Liver (tissue), 9 donors: ENCODE measurements around the gene CCDC50. TPM values are rescaled to one million over a fixed set of nuclear protein-coding genes. Genes with fewer than 3 reads are reported as not detected.

ENCODE experiments used
- DNase-seq: peaks from one replicate; pipeline ENCODE4 v3.0.0-alpha.2; 2017; ENCODE audit warnings: low spot score
- H3K27ac ChIP-seq, 2 donors: one replicate each; pipeline ENCODE4 v1.7.0; 2013; ENCODE audit warnings: inconsistent platforms in 2 of 2, low read length in 2 of 2, control low read depth in 1 of 2, low read depth in 1 of 2, mild to moderate bottlenecking in 1 of 2
- H3K27me3 ChIP-seq, 4 donors: one replicate each; pipeline versions ENCODE4 v1.6.1 to v1.7.0; 2013; ENCODE audit warnings: low read length in 3 of 4, inconsistent platforms in 1 of 4, mild to moderate bottlenecking in 1 of 4, moderate library complexity in 1 of 4; ENCODE audit not compliant: control insufficient read depth in 4 of 4, insufficient read depth in 4 of 4
- H3K36me3 ChIP-seq, 4 donors: one replicate each; pipeline versions ENCODE4 v1.6.1 to v1.7.0; 2013; ENCODE audit warnings: low read length in 3 of 4, mild to moderate bottlenecking in 3 of 4, low read depth in 1 of 4, moderate library complexity in 1 of 4; ENCODE audit not compliant: control insufficient read depth in 4 of 4, insufficient read depth in 3 of 4
- H3K4me1 ChIP-seq, 4 donors: one replicate each; pipeline versions ENCODE4 v1.6.1 to v1.7.0; 2013; ENCODE audit warnings: low read length in 3 of 4, mild to moderate bottlenecking in 3 of 4, moderate library complexity in 1 of 4; ENCODE audit not compliant: control insufficient read depth in 4 of 4, insufficient read depth in 4 of 4
- H3K4me3 ChIP-seq, 3 donors: one replicate each; pipeline versions ENCODE4 v1.6.1 to v1.7.0; 2013; ENCODE audit warnings: low read length in 3 of 3, control low read depth in 1 of 3, low read depth in 1 of 3, mild to moderate bottlenecking in 1 of 3
- H3K9ac ChIP-seq, 2 donors: one replicate each; pipeline ENCODE4 v1.7.0; 2013; ENCODE audit warnings: low read length in 2 of 2, mild to moderate bottlenecking in 2 of 2, moderate library complexity in 2 of 2, control low read depth in 1 of 2, low read depth in 1 of 2
- H3K9me3 ChIP-seq, 4 donors: one replicate each; pipeline versions ENCODE4 v1.6.1 to v1.7.0; 2013; ENCODE audit warnings: low read length in 3 of 4; ENCODE audit not compliant: control insufficient read depth in 4 of 4
- ATF3 ChIP-seq: IDR thresholded peaks from 2 replicates; pipeline ENCODE4 v1.6.1; 2016; ENCODE audit warnings: antibody characterized with exemption
- CTCF ChIP-seq: fragments of 150-350 bp; IDR thresholded peaks from 2 replicates; pipeline ENCODE4 v1.5.1; 2017; ENCODE audit warnings: improper control_type of control experiment, low read depth, low read length; ENCODE audit not compliant: missing input control
- EGR1 ChIP-seq, 2 donors: IDR thresholded peaks; 2 replicates each; pipeline ENCODE4 v1.6.1; 2016 to 2018; ENCODE audit warnings: antibody characterized with exemption in 2 of 2, low read depth in 2 of 2
- FOXA1 ChIP-seq: IDR thresholded peaks from 2 replicates; pipeline ENCODE4 v1.6.1; 2016; ENCODE audit warnings: antibody characterized with exemption
- FOXA2 ChIP-seq: IDR thresholded peaks from 2 replicates; pipeline ENCODE4 v1.6.1; 2016; ENCODE audit warnings: antibody characterized with exemption
- GABPA ChIP-seq, 2 donors: IDR thresholded peaks in 1 of 2; conservative IDR thresholded peaks in 1 of 2; 2 replicates each; pipeline ENCODE4 v1.6.1; 2016; ENCODE audit warnings: antibody characterized with exemption in 2 of 2, mild to moderate bottlenecking in 1 of 2, moderate library complexity in 1 of 2
- HNF4A ChIP-seq, 2 donors: conservative IDR thresholded peaks; 2 replicates each; pipeline ENCODE4 v1.6.1; 2016; ENCODE audit warnings: antibody characterized with exemption in 2 of 2, mild to moderate bottlenecking in 2 of 2
- HNF4G ChIP-seq: IDR thresholded peaks from 2 replicates; pipeline ENCODE4 v1.6.1; 2016; ENCODE audit warnings: antibody characterized with exemption
- JUND ChIP-seq, 2 donors: IDR thresholded peaks; 2 replicates each; pipeline ENCODE4 v1.6.1; 2016; ENCODE audit warnings: antibody characterized with exemption in 2 of 2
- MAX ChIP-seq: IDR thresholded peaks from 2 replicates; pipeline ENCODE4 v1.6.1; 2016; ENCODE audit warnings: antibody characterized with exemption
- NR2F2 ChIP-seq: IDR thresholded peaks from 2 replicates; pipeline ENCODE4 v1.6.1; 2016; ENCODE audit warnings: antibody characterized with exemption
- REST ChIP-seq: IDR thresholded peaks from 2 replicates; pipeline ENCODE4 v1.6.1; 2016; ENCODE audit warnings: antibody characterized with exemption, mild to moderate bottlenecking
- RXRA ChIP-seq, 2 donors: IDR thresholded peaks; 2 replicates each; pipeline ENCODE4 v1.6.1; 2017 to 2018; ENCODE audit warnings: antibody characterized with exemption in 2 of 2, mild to moderate bottlenecking in 1 of 2
- SP1 ChIP-seq: IDR thresholded peaks from 2 replicates; pipeline ENCODE4 v1.6.1; 2018; ENCODE audit warnings: antibody characterized with exemption, mild to moderate bottlenecking
- YY1 ChIP-seq: IDR thresholded peaks from 2 replicates; pipeline ENCODE4 v1.6.1; 2016; ENCODE audit warnings: antibody characterized with exemption, mild to moderate bottlenecking
- ZBTB33 ChIP-seq: IDR thresholded peaks from 2 replicates; pipeline ENCODE4 v1.6.1; 2016; ENCODE audit warnings: antibody characterized with exemption
- WGBS: extraction: QIAGEN DNeasy Blood & Tissue Kit; methylation state at CpG from one replicate; pipeline ENCODE4 v1.1.7; 2013; 5-methylcytosine and 5-hydroxymethylcytosine counted together
- polyA plus RNA-seq, 2 donors: library from polyadenylated mRNA; stranded (reverse) in 1 of 2; unstranded in 1 of 2; fragments of 200-250 nt in 1 of 2; fragments of >200 nt in 1 of 2; fragmentation: Nextera tagmentation in 1 of 2; extraction: Ambion mirVana in 1 of 2; gene quantifications; one replicate each; pipeline versions ENCODE4 v1.2.1 to v1.2.3, GENCODE V29; 2013 to 2015
- total RNA-seq, 2 donors: library from RNA; depleted of rRNA; stranded (reverse); fragments of >200 nt; gene quantifications; one replicate each; pipeline ENCODE4 v1.2.3, GENCODE V29; 2014
- donor health status: healthy.
- donor health status: healthy.
- donor health status: healthy.
- donor health status: healthy.
- donor health status: healthy.

The CCDC50 gene
- total and polyA plus RNA-seq, 4 donors: 15.4 to 69.0 (median 33.6) TPM

- no peak for DNase-seq
- Histone ChIP-seq H3K4me3 (peak overlapping the region; percentile 88 to 93 (median 92)), H3K27me3 (no peaks in the 10 kb centered on the region), H3K36me3 (no peaks in the 10 kb centered on the region), H3K27ac (peak overlapping the region; percentile 97 to 99), H3K9ac (peak overlapping the region in 1 of 2 donors; percentile 70), H3K4me1 (peaks cover 4 to 28% (median 19%) of the 10 kb centered on the region in 4 donors), H3K9me3 (no peaks in the 10 kb centered on the region)
- TF ChIP-seq FOXA1 (no peak), ATF3 (no peak), MAX (no peak), JUND (IDR thresholded peaks at IDR 0.05) (peak in 1 of 2 donors; percentile 10), FOXA2 (no peak), ZBTB33 (no peak), YY1 (peak; percentile 3), REST (no peak), HNF4G (no peak)
- 28% methylated on average over 3 of the region's 3 CpGs for WGBS
Observed at GRCh38 chr3:191331388-191331787, 2.2 kb downstream of the CCDC50 start.

GRCh38 chr3:191333298-191333880 lies 4.2 kb downstream of the CCDC50 start:
- H3K4me3 ChIP-seq: no peak overlapping the region
- WGBS: 93% methylated on average over 3 of the region's 3 CpGs
- DNase-seq: no peak
- TF ChIP-seq ATF3 (no peak), HNF4G (no peak), EGR1 (IDR thresholded peaks at IDR 0.05; ENCODE audit: low read depth in 2 of 2) (no peak), NR2F2 (no peak), MAX (no peak), GABPA (IDR thresholded peaks at IDR 0.05 in 1 of 2, conservative IDR thresholded peaks at IDR 0.05 in 1 of 2) (no peak), ZBTB33 (no peak), CTCF (no peak), FOXA1 (no peak), REST (no peak), FOXA2 (no peak), JUND (IDR thresholded peaks at IDR 0.05) (no peak), SP1 (no peak), RXRA (IDR thresholded peaks at IDR 0.05) (no peak), HNF4A (conservative IDR thresholded peaks at IDR 0.05) (no peak), YY1 (no peak)

More at GRCh38 chr3:191333298-191333880, 4.2 kb downstream of the CCDC50 start:
- no peaks in the 10 kb centered on the region for H3K27me3 ChIP-seq
- no peak overlapping the region for H3K9ac ChIP-seq
- no peaks in the 10 kb centered on the region for H3K9me3 ChIP-seq
- peaks cover 7 to 27% (median 19%) of the 10 kb centered on the region in 4 donors for H3K4me1 ChIP-seq
- H3K36me3 ChIP-seq: no peaks in the 10 kb centered on the region
- no peak overlapping the region for H3K27ac ChIP-seq
